Measurements from ENCODE around the gene ATR. TPM values are rescaled to one million over a fixed set of nuclear protein-coding genes. Genes with fewer than 3 reads are reported as not detected.
"Not testable (repeated sequence)": the region's sequence is repeated elsewhere in the genome, so short reads cannot be mapped to it uniquely, and the experiment has no call there.

Gene ATR
- polyA plus RNA-seq, 2 of the 4 experiments (the other 2 are of a cell fraction) = 13.9 to 36.2 TPM

DNA sequence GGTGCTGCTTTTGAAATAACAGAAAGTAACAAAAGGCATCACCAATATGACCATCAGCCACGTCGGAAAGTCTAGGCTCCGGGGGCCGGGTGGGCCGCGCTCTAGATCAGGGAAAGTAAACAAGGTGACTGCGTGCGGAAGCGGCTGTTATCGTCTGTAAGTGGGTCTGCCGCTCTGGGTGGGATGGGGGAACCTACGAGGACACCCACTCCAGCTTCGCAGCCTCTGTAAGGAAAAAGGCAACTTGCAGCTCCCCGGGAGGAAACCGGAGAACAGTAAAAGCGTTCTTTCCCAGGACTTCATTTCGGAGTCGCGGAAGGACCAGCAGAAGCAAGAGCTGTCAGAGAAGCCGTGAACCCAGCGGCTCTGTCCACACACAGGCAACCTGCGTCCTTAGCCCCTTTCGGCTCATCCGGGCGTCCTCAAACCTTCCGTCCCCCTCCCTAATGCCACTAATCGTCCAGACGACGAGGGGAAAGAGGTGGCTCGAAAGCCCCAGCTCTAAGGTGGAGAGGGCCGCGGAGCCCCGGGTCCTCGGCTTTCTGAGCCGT, 131.2 kb downstream of the ATR start:
- POLR2A ChIA-PET = interaction anchor here (0.7 to 1.3 kb wide), 2 partner anchors 131 to 554 kb away, joined by 3 to 8 read pairs; partner anchors contain the start of genes ATR and U2SURP
- H3K4me2 ChIP-seq = peak overlapping the region; percentile 80
- H3K4me3 ChIP-seq = peak overlapping the region; percentile 69
- under 1% methylated on average over 29 of the region's 35 CpGs for WGBS (ENCODE audit: missing lambda C conversion rate)
- FAIRE-seq = no peak
- no peaks in the 10 kb centered on the region for H3K9me3 ChIP-seq
- peak overlapping the region; percentile 79 to 94 for H3K27ac ChIP-seq
- DNase-seq (ENCODE audit: low read depth in 1 of 2, low spot score in 1 of 2) = peak; percentile 45 to 49
- TF ChIP-seq RAD21 (conservative IDR thresholded peaks at IDR 0.05 in 1 of 2, IDR thresholded peaks at IDR 0.05 in 1 of 2) (no peak), FOSL2 (IDR thresholded peaks at IDR 0.05) (no peak), FOSL2 (CRISPR knock-in tag; IDR thresholded peaks at IDR 0.05) (no peak), KDM5A (IDR thresholded peaks at IDR 0.05) (no peak), CHD4 (IDR thresholded peaks at IDR 0.05; ENCODE audit: borderline replicate concordance) (no peak), TP53 (CRISPR knock-in tag; IDR thresholded peaks at IDR 0.05) (no peak), FOXS1 (CRISPR knock-in tag; IDR thresholded peaks at IDR 0.05) (no peak), EHMT2 (IDR thresholded peaks at IDR 0.05; ENCODE audit: low read depth) (no peak)
- TF ChIP-seq, protein P1, sequence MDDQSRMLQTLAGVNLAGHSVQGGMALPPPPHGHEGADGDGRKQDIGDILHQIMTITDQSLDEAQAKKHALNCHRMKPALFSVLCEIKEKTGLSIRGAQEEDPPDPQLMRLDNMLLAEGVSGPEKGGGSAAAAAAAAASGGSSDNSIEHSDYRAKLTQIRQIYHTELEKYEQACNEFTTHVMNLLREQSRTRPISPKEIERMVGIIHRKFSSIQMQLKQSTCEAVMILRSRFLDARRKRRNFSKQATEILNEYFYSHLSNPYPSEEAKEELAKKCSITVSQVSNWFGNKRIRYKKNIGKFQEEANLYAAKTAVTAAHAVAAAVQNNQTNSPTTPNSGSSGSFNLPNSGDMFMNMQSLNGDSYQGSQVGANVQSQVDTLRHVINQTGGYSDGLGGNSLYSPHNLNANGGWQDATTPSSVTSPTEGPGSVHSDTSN (IDR thresholded peaks at IDR 0.05) = no peak
- CTCF ChIA-PET = no interaction called here
- peaks cover 12% of the 10 kb centered on the region; the same call in 2 of the 3 replicates for H3K4me1 ChIP-seq
- peak; percentile 74 to 75 for ATAC-seq

DNA sequence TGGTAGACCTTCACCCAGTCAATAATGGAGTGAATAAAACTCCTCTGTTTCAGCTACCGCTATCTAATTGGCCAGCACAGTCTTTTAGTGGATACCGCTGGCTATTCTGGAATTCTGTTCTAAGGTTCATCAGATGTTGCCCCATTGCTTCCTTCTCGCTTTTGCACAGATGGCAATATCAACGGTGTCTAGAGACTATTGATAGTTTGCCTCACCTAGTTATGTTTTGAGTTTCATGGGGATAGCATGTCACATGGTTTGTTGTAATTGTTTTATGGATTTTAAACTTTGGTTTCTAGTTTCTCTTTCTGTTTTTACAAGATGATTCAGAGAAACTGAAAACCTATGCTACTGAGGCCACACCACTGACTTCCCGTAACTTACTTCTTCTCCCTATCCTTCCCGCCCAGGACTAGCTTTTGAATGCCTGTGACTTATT, 132.7 kb downstream of the ATR start:
- POLR2A ChIA-PET = no interaction called here
- Histone ChIP-seq H3K9me3 (no peaks in the 10 kb centered on the region), H3K27ac (no peak overlapping the region), H3K4me2 (peak overlapping the region; percentile 80; the same call in 2 of the 3 replicates), H3K4me3 (no peak overlapping the region), H3K4me1 (peaks cover 12% of the 10 kb centered on the region; the same call in 2 of the 3 replicates)
- DNase-seq (ENCODE audit: low read depth in 1 of 2, low spot score in 1 of 2) (no peak), ATAC-seq (no peak), FAIRE-seq (no peak)
- CTCF ChIA-PET = no interaction called here
- TF ChIP-seq HOXA7 (CRISPR knock-in tag; IDR thresholded peaks at IDR 0.05) = no peak
- no peak for TF ChIP-seq SMC3 (IDR thresholded peaks at IDR 0.05)
- WGBS (ENCODE audit: missing lambda C conversion rate) = 91% methylated on average over 6 of the region's 6 CpGs

DNA sequence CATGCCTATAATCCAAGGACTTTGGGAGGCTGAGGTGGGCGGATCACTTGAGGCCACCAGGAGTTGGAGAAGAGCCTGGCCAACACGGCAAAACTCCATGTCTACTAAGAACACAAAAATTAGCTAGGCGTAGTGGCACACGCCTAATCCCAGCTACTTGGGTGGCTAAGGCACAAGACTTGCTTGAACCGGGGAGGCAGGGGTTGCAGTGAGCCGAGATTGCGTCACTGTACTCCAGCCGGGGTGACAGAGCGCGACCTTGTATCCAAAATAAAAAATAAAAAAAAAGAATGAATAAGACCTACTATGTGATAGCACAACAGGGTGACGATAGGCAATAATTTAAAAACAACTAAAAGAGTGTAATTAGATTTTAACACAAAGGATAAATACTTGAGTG, 134.2 kb downstream of the ATR start:
- Histone ChIP-seq H3K4me3 (no peak overlapping the region), H3K9me3 (no peaks in the 10 kb centered on the region), H3K27ac (no peak overlapping the region), H3K4me2 (no peak overlapping the region), H3K4me1 (peaks cover 12% of the 10 kb centered on the region; the same call in 2 of the 3 replicates)
- 94% methylated on average over 11 of the region's 11 CpGs for WGBS (ENCODE audit: missing lambda C conversion rate)
- DNase-seq (ENCODE audit: low read depth in 1 of 2, low spot score in 1 of 2) (no peak), FAIRE-seq (no peak), ATAC-seq (no peak)
- CTCF ChIA-PET = no interaction called here
- POLR2A ChIA-PET = no interaction called here
- TF ChIP-seq, protein P1 (IDR thresholded peaks at IDR 0.05) = no peak
- TF ChIP-seq, protein P2, sequence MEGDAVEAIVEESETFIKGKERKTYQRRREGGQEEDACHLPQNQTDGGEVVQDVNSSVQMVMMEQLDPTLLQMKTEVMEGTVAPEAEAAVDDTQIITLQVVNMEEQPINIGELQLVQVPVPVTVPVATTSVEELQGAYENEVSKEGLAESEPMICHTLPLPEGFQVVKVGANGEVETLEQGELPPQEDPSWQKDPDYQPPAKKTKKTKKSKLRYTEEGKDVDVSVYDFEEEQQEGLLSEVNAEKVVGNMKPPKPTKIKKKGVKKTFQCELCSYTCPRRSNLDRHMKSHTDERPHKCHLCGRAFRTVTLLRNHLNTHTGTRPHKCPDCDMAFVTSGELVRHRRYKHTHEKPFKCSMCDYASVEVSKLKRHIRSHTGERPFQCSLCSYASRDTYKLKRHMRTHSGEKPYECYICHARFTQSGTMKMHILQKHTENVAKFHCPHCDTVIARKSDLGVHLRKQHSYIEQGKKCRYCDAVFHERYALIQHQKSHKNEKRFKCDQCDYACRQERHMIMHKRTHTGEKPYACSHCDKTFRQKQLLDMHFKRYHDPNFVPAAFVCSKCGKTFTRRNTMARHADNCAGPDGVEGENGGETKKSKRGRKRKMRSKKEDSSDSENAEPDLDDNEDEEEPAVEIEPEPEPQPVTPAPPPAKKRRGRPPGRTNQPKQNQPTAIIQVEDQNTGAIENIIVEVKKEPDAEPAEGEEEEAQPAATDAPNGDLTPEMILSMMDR (IDR thresholded peaks at IDR 0.05) = no peak
- TF ChIP-seq FOXS1 (CRISPR knock-in tag; IDR thresholded peaks at IDR 0.05) (no peak), JUNB (IDR thresholded peaks at IDR 0.05) (no peak), HOXB13 (CRISPR knock-in tag; IDR thresholded peaks at IDR 0.05; ENCODE audit: low read depth) (no peak), NPAS2 (CRISPR knock-in tag; IDR thresholded peaks at IDR 0.05; ENCODE audit: borderline replicate concordance) (no peak), SMC3 (IDR thresholded peaks at IDR 0.05) (no peak), HOXB5 (CRISPR knock-in tag; IDR thresholded peaks at IDR 0.05) (no peak), TP53 (CRISPR knock-in tag; IDR thresholded peaks at IDR 0.05) (no peak), MAFK (IDR thresholded peaks at IDR 0.05; ENCODE audit: partially characterized antibody) (no peak), MAZ (IDR thresholded peaks at IDR 0.05; ENCODE audit: borderline replicate concordance, low read depth, low read length) (no peak), KDM1A (IDR thresholded peaks at IDR 0.05; ENCODE audit: low read depth) (no peak), JUN (IDR thresholded peaks at IDR 0.05) (no peak), EHMT2 (IDR thresholded peaks at IDR 0.05; ENCODE audit: low read depth) (no peak), NR3C1 (IDR thresholded peaks at IDR 0.05) (no peak), HDAC2 (IDR thresholded peaks at IDR 0.05) (no peak), CHD2 (IDR thresholded peaks at IDR 0.05; ENCODE audit: low read length, partially characterized antibody) (no peak), ZNF302 (CRISPR knock-in tag; IDR thresholded peaks at IDR 0.05) (no peak)
- TF ChIP-seq, protein P3, sequence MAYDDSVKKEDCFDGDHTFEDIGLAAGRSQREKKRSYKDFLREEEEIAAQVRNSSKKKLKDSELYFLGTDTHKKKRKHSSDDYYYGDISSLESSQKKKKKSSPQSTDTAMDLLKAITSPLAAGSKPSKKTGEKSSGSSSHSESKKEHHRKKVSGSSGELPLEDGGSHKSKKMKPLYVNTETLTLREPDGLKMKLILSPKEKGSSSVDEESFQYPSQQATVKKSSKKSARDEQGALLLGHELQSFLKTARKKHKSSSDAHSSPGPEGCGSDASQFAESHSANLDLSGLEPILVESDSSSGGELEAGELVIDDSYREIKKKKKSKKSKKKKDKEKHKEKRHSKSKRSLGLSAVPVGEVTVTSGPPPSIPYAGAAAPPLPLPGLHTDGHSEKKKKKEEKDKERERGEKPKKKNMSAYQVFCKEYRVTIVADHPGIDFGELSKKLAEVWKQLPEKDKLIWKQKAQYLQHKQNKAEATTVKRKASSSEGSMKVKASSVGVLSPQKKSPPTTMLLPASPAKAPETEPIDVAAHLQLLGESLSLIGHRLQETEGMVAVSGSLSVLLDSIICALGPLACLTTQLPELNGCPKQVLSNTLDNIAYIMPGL (CRISPR knock-in tag; IDR thresholded peaks at IDR 0.05; ENCODE audit: borderline replicate concordance) = no peak
- TF ChIP-seq, protein P4, sequence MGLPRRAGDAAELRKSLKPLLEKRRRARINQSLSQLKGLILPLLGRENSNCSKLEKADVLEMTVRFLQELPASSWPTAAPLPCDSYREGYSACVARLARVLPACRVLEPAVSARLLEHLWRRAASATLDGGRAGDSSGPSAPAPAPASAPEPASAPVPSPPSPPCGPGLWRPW (IDR thresholded peaks at IDR 0.05) = no peak

DNA sequence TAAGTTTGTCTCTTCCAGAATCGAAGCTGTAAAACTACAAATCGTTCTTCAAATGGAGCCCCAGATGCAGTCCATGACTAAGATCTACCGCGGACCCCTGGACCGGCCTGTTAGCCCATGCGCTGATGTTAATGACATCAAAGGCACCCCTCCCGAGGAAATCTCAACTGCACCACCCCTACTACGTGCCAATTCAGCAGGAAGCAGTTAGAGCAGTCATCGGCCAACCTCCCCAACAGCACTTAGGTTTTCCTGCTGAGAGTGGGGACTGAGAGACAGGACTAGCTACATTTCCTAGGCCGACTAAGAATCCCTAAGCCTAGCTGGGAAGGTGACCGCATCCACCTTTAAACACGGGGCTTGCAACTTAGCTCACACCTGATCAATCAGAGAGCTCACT, 135.5 kb downstream of the ATR start:
- ATAC-seq; POLR2A ChIA-PET; DNase-seq (ENCODE audit: low read depth in 1 of 2, low spot score in 1 of 2); CTCF ChIA-PET; H3K4me2 ChIP-seq; H3K4me3 ChIP-seq; H3K27ac ChIP-seq; H3K4me1 ChIP-seq; H3K9me3 ChIP-seq; FAIRE-seq: not testable (repeated sequence)
- 82% methylated on average over 12 of the region's 12 CpGs for WGBS (ENCODE audit: missing lambda C conversion rate)
